GM19193 (cell line): ENCODE data around the gene DOC2B.

Experiments used
- POLR2A ChIP-seq: IDR thresholded peaks from 4 replicates; pipeline ENCODE4 v1.6.1; 2011; ENCODE audit not compliant: insufficient read depth, insufficient read length; ENCODE audit errors: extremely low read depth

DOC2B gene

DNA sequence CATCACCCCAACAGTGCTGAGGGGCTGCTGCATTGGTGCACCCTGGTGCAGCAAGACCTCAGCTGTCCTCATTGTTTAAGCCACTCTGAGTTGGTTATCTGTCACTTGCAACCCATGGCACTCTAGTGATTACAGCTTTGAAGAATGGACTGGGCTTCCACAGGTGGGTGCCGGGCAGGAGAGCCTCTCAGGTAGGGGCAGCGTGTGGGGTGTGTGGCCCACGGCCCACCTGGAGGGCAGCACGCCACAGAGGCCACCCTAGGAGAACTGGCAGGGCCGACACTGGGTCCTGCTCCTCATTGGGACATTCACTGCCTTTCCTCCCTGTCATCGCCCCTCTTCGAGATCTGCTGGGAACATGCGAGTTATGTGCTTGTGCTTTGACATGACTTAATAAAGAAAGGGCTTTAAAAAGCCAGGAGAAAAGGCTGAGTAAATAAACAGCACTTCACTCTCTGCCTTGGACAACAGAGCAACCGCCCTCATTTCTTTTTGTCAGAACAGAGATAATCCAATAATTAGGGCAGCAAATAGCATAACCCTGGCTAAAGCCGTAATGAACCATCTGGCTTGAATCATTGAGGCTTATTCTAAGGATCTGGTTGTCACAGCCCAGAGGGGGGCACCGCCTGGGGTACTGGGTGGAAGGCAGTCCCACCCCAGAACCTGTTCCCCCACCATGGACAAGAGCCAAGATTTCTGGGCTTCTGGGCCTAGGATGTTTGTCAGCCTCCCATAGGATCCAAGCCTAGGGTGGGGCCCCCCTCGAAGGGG lies 3.0 kb downstream of the DOC2B start:
- TF ChIP-seq POLR2A, result no peak

DNA sequence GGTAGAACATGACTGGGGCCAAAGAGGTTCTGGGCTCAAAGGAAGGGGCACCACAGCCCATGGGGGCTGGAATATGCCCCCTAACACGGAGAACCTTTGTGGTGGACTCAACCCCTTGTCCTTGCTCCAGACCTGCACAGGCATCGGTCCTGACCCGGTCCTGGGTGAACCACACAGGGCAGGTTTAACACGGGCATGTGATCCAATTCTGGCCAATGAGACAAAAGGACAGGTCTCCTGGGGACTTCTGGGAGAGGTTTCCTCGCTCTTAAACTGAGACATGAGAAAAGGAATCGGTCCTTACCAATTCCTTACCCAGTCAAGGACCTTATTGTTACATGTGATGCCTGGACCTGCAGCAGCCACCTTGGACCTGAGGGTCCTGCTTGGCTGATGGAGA lies 3.7 kb downstream of the DOC2B start:
- TF ChIP-seq POLR2A, result no peak

DNA sequence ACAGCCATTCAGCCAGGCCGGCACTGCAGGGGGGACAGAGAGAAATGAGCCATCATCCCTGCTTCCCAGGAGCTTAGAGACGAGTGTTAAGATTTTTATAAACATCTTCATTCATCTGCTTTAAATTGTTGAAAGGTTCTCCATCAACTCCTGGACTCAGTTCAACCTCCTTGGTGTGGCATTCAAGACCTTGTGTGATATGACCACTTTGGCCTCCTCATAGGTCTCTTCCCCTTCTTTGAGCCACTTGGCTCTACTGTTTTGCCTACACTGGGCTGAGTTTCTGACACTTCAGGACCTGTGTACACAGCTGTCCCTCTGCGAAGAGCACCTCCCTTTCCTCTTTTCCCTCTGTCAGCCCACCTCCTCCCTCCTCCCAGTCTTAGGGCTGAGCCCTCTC lies 4.3 kb downstream of the DOC2B start:
- TF ChIP-seq POLR2A, result no peak

DNA sequence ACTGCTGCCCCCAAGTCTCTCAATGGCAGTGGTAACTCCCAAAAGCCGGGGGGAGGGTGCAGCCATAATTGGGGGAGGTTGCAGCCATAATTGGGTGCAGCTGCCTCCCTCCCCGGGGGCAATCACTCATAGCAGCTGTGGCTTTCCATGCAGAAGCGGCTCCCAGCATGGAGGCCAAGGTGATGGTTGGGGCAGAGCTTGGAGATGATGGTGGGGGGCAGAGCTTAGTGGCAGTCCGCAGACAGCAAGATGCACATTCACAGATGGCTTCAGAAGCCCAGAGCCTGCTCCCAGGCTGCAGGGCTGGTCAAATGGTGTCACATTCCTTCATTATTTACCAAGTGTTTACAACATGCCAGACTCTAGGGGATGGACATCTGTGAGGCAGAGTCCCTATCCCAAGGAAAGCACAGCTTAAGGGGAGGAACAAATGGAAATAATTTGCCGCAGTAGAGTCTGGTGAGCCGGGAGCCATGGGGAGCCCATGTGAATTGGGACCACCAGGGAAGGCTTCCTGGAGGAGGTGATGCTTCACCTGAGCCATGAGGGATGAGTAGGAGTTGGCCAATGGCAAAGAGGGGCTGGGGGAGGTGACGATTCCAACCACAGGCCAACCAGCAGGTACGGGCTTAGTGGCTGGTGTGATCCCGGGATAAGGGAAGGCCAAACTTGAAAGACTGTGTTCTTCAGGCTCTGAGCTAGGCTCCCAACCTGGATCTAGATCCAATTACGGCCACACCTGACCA lies 8.1 kb downstream of the DOC2B start:
- no peak for TF ChIP-seq POLR2A

DNA sequence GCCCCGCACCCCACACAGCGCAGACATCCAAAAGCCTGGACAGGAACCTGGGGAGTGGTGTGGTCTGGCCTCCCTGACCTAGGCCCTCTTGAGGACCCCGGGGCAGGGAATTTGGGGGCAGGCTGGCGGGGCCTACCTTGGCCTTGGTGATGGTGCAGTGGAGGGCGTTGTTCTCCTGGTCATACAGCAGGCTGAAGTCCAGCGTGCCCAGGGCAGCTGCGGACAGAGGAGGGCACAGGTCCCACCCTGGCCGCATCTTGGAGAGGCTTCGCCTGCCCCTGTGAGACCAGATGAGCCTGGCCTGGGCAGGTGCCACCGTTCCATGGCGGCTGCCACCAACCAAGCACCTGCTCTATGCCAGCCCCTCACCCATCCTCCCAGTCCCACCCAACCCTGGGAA lies 9.0 kb downstream of the DOC2B start:
- TF ChIP-seq POLR2A, result no peak

DNA sequence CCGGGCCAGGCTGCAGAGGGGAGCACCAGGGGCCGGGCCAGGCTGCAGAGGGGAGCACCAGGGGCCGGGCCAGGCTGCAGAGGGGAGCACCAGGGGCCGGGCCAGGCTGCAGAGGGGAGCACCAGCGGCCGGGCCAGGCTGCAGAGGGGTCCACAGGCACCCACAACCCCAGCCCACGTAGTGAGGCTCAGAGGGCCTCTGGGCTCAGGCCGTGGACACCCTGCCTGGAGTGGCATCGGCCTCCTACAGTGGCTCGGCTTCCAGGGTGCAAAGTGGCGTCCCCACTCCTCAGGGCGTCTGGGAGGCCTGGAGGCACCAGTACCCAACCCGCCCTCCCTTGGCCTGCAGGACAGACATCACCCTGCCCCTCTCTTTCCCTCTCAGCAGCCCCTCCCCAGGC lies 9.6 kb downstream of the DOC2B start:
- no peak for TF ChIP-seq POLR2A

DNA sequence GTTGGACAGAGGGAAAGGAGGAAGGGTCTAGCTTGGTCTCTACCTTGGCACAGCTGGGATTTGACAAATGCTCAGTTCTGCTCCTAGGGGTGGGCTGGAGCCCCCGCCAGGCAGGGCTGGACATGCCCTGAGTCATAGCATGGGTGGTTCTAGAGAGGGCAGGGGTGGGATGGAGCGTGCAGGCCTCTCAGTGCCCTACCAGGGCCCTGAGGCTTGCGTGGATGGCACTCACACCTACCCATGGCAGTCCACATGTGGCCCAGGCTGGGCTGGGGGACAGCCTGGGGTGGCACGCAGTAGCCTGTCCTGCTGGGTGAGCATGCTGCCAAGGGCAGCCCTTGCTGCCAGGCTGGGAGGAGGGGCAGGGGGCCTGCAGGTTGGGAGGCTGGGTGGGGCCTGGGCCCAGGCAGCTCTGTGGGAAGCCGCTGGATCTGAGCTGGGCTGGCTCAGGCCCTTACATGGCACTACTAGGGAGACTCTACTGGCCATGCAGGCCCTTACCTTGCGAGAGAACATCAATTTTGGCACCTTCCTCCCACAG lies 11.2 kb downstream of the DOC2B start:
- TF ChIP-seq POLR2A, result no peak

DNA sequence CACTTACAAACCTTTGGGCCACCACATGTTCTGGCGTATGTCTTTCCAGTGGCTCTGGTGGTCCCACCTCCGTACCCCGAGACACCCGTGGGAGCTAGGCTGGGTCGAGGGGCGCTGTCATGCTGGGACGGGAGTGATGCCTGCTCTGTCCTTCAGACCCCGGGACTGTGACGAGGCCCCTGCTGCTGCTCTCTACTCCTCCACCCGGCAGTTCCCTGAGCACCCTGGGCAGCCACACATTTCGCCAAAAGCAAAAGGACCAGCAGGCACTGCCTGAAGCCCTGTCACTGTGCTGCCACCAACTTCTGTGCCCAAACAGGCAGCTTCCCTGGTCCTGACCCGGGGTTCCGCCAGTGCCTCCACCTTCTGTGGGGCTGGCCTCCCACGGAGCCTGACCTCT lies 15.5 kb downstream of the DOC2B start:
- no peak for TF ChIP-seq POLR2A

DNA sequence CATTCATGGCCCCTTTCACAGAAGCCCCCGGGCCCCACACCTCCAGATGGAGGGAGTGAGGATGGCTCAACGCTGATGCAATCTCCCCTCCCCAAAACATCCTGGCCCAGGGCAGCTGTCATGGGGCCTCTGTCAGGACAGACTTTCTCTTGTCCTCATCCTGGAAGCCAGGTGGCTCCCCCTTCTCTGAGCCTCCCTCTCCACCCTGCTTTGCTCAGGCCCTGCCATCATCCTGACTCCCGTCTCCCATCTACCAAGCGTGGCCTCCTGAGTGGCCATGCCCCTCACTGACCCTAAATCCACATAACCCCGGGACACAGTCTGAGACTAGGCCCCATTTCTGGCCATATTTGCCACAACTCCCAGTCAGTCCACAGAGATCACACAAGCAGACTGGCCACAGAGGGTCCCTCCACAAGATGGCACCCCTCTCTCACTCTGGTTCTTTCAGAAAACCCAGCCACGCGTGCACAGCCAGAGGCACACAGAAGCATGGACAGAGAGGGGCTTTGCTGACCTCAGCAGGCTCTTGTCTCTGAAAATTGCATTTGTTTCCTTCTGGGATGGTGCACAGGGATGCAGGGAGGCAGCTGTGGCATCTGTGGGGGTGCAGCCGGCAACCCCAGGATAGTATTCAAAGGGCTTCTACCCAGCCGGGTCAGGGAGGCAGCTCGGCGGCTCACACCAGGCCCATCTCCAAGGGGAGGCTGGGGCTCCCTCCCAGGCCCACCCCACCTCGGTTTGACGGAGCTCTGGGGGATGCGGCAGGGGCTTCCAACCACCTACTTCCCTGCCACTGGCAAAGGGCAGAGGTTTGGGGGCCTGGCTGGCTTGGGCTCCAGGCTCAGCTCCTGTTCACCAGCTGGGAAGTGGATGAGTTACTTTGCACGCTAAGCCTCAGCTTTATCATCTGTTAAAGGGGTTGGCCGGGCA lies 16.9 kb downstream of the DOC2B start:
- no peak for TF ChIP-seq POLR2A

DNA sequence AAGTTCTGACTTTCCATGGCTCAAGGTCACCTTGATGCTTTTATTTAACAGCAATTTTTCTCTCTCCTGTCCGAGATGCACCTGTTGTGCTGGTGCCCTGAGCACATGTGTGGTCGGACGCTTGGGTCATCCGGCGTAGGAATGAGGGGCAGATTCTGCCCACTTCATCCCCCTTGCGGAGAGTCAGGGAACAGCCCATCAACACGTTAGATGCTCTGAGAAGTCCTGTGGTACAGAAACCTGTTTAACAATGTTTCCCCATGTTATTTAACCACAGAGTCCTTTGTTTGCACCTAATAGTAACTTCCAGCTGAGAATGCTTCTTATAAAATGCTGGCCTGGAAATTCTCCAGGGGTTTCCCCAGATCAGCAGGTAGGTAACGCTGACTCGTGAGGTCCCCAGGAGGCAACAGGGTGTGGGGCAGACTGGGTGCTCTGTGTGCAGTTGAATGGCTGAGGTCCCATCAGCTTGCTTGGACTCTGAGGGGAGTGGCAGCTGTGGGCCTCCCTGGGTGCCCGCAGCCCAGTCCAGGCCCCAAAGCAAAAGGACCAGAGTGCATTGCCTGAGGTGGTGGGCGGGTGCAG lies 17.8 kb downstream of the DOC2B start:
- TF ChIP-seq POLR2A, result no peak

DNA sequence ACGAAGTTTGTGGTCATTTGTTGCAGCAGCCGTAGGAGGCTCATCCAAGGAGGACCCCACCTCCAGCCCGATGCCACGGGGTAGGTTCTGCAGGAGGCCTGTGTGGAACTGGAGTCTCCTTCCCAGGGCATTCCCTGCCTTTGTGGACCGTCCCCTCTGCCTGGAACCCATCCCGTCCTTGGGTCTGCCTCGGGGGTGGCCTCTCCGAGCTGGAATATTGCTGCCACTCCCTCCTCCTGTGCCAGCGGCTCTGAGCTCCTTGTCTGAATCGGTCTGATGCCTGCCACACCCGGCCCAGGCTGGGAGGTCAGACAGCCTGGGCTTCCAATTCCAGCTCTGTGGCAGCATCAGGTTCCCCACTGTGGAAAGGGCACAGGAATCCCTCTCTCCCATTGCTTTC lies 18.8 kb downstream of the DOC2B start:
- no peak for TF ChIP-seq POLR2A

DNA sequence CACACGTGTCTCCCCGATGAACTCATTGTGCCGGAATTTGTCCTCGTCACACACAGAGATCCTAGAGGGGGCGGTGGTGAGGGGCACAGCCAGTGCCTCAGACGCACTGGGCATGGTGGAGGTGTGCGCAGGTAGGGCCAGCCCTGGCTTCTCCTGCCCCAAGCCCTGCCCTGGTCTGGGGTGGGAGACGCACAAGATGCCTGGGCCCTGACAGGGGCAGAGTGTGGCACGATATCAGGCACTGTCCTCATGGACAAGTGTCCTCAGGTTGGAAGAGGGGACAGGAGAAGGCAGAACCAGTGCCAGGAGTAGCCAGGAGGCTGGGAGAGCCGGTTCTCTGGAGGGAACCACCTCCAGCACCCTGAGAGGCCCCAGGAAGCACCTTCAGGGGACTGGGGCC lies 20.0 kb downstream of the DOC2B start:
- no peak for TF ChIP-seq POLR2A

DNA sequence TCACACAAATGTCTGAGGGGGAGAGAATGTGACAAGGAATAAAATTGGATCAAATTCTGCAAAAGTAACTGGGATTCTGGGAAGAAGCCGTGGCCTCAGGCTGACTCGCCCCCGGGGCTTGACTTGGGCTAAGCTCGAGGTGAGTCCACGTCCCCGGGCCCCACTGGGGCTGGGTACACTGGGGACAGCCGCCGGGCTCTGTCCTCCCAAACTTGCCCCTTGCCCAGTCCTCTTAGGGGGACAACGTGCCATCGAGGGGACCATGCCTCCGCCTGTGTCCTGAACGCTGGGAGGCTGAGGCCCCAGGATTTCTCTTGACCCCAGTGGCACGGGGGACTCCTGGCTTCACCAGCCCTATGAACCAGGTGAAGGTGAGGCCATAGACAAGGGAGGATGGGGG lies 21.1 kb downstream of the DOC2B start:
- no peak for TF ChIP-seq POLR2A

DNA sequence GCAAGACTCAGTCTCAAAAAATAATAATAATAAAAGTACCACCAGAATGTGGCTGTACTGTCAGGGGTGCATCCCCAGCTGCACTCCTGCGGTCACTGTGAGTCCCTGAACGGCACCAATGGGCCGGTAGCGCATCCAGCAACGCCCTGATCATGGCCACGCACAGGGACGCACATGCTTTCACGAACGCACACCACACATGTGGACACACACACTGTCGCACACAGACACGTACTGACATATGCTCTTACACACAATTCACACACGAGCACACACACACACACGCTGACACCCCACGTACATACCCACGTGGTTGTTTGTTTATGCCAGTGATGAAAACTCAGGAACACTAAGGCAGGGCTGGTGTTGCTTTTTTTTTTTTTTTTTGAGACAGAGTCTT lies 21.8 kb downstream of the DOC2B start:
- TF ChIP-seq POLR2A, result no peak

DNA sequence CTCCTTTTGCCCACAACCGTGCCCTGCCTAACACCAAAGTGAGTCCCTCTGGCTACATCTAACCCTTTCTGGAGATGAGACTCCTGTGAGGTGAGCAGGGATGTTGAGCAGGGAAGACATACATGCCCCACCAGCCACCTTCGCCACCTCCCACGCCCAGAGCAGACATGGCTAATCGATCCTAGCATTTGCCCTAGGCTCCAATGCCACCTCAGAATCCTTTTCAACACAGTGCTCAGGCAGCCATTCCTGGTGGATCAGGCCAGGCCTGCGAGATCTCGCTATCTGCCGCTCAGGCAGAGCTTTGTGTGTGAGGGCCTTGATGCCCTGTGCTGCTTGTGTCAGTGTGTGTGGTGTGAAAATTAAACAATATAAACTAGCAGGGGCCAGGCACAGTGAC lies 23.1 kb downstream of the DOC2B start:
- TF ChIP-seq POLR2A, result no peak
